GM13977 (cell line): Measurements from ENCODE around the gene KCNE3.

ENCODE experiments used
- DNase-seq: peaks from one replicate; pipeline ENCODE4 v3.0.0; 2012; ENCODE audit warnings: low spot score
- in situ Hi-C: fragments of 300-500 bp; cut with MboI; formaldehyde crosslinking; loops from one replicate; pipeline ENCODE4 v1.12.0; 2022; ENCODE audit warnings: low sequenced_read_pairs, low pct_unique_long_range_greater_than_20kb, mixed read lengths, inconsistent platforms; ENCODE audit not compliant: unreplicated experiment
- TF ChIP-seq, protein P1 (sequence below): IDR thresholded peaks from 2 replicates; pipeline ENCODE4 v1.5.1; 2012; ENCODE audit warnings: mild to moderate bottlenecking, control low read depth; ENCODE audit not compliant: insufficient read depth; ENCODE audit errors: extremely low read depth, missing control alignments

Gene KCNE3, protein sequence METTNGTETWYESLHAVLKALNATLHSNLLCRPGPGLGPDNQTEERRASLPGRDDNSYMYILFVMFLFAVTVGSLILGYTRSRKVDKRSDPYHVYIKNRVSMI

DNA sequence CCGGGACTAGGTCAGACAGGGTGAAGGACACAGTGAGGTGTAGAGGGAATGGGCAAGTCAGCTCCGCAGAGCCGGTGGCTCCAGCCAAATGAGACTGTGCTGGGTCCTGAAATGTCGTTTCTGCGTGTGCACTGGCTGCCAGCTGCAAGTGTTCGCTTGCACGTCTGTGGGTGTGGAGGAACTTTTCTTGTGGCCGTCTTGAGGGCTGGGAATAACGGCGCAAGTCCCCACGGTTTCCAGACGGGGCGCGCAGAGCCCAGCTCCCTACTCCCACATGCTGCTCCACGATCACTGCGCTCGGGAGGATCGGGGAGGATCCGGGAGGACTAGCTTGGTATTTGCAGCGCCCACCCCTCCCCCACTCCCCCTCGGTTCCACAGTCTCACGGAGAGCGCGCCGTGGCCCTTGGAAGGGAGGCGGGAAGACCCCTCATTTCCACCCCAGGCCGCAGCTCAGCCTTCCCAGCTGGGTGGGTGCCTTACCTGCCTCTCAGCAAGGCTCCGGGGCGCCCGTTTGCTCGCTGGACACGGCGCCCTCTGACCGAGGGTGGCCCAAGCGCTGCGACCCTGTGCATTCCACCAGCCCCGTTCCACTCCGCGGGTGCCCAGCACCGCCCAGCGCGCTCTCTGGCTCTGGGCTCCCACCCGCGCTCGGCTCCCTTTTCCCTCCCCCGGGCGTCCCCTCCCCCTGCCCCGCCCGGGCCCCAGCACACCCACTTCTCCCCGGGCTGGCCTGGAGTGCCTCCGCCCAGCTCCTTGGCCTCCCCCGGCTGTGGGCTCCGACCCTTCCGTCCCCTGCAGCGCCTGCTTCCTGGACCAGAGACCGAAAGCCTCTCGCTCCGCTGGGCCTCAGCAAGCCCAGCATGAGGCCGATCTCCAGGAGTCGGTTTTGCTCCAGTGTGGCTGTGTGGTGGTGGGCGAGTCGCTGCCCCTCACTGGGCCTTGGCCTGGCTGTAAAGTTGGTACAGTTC, at the start of gene KCNE3:
KCNE3 (minus strand) TSS at position 634 of the 970 bp plus-strand sequence. CDS start 9,986 bp downstream, outside the sequence.
- TF ChIP-seq, protein P1, sequence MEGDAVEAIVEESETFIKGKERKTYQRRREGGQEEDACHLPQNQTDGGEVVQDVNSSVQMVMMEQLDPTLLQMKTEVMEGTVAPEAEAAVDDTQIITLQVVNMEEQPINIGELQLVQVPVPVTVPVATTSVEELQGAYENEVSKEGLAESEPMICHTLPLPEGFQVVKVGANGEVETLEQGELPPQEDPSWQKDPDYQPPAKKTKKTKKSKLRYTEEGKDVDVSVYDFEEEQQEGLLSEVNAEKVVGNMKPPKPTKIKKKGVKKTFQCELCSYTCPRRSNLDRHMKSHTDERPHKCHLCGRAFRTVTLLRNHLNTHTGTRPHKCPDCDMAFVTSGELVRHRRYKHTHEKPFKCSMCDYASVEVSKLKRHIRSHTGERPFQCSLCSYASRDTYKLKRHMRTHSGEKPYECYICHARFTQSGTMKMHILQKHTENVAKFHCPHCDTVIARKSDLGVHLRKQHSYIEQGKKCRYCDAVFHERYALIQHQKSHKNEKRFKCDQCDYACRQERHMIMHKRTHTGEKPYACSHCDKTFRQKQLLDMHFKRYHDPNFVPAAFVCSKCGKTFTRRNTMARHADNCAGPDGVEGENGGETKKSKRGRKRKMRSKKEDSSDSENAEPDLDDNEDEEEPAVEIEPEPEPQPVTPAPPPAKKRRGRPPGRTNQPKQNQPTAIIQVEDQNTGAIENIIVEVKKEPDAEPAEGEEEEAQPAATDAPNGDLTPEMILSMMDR: no peak
- in situ Hi-C loops: loop anchor here (25.0 kb wide), 1 partner anchor 95 kb away; no protein-coding TSS in a partner anchor
- DNase-seq: no peak

DNA sequence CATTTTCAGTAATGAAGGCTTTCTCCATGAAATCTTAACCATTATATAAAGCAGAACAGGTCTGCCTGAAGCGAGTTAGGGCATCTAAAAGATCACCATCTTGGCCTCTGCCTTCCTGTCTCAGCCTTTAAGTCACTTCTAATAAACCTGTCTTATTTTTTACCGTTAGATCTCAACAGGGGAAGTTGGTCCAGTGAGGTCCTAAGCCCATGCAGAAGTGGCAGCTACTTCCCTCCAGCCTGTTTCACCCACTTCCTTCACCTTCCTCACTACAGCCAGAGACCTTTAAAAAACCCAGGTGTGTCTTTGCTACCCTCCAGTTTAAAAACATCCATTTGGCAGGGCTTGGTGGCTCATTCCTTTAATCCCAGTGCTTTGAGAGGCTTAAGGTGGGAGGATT, 40.2 kb upstream of the KCNE3 start:
- in situ Hi-C loops: no loop called here
- TF ChIP-seq, protein P1: no peak
- DNase-seq: no peak

DNA sequence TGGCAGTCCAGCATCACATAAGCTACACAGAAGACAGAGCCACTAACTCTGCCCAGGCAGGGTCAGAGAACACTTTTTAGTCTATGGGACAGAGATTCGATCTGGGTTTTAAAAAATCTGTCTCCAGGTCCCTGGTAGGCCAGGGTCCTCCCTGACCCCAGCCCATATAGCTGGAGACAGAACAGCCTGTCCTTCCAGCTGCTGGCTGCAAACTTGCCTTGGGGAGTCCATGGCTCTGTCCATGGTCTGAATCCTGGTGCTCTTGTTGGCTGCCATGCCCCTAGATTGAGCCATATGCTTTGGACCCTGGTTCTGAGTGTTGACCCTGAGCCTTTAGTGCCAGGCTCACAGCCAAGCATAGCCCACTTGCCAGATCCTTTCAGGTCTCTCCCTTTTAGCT, 39.5 kb upstream of the KCNE3 start:
- TF ChIP-seq, protein P1: no peak
- no peak for DNase-seq
- in situ Hi-C loops: no loop called here

DNA sequence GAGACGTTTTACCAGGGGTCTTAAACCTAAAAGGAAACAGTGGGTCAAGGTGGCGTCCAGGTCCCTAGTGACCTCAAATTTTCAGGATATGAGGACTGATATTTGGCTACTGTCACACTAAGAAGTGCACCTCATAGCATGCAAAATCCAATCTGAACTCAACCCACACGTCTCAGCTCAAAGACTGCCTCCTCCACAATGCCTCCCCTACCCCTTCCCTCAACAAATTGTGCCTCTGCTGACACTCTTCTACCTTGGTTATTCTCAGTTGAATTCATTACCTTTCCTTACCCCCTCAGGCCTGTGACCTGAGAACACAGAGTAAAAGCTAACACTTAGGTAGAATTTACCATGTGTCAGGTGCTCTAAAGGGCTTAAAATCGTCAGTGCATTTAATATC, 38.6 kb upstream of the KCNE3 start:
- TF ChIP-seq, protein P1: no peak
- no peak for DNase-seq
- in situ Hi-C loops: no loop called here

DNA sequence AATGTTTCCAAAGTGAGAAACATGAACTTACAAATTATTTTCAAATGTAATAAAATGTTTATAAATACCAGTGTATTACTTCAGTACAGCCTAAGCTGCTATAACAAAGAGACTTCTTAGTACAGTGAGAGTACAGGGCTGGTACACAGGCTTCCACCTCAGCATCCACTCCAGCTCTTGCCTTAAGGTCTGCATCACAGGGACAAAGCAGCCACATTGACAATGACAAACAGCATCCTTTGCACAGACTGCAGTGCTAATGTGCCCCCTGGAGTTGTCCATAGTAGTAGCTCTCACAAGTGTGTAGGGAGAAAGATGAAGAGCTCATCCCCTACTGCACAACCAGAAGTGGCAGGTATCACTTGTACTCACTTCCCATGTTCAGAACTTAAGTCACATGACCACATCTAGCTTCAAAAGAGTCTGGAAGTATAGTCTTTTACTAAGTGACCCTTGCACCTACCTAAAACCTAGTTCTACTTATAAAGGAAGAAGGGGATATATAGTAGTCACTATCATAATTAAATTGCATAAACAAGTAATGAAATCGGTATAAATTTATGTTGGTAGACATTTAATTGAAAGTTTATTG, 36.8 kb upstream of the KCNE3 start:
- DNase-seq: no peak
- in situ Hi-C loops: no loop called here
- TF ChIP-seq, protein P1: no peak

DNA sequence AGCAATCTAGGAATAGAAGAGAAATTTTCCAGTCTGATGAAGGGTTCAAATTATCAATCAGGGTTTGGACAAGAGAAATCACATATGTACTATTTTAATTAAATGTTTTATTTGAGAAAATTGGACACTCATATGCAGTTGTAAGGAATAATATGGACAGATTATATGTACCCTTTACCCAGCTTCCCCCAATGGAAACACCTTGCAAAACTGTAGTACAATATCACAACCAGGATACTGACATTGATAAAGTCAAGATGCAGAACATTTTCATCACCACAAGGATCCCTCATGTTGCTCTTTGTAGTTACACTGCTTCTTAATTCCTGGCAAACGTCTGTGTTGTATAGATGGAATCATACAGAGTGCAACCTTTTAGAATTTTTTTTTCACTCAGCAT, 27.6 kb upstream of the KCNE3 start:
- no peak for DNase-seq
- in situ Hi-C loops: no loop called here
- TF ChIP-seq, protein P1: no peak
